GM12878 (cell line): Measurements from ENCODE around the gene TDO2. TPM values are rescaled to one million over a fixed set of nuclear protein-coding genes. Genes with fewer than 3 reads are reported as not detected.
"Not testable (repeated sequence)": the region's sequence is repeated elsewhere in the genome, so short reads cannot be mapped to it uniquely, and the experiment has no call there.

Experiments
- ATAC-seq: fragments of 200-7000 bp; cut with Tn5 transposase; 3 replicates; pipeline ENCODE4 v1.9.1; 2020; ENCODE audit warnings: mild to moderate bottlenecking, moderate library complexity
- BruUV-seq: library from RNA; stranded (reverse); fragments of 400-500 nt; replicated peaks from 2 replicates; lab custom pipeline; 2021; lab: Mats Ljungman, UMichigan
- CTCF ChIA-PET: fragments of 300-600 bp; sonication (Branson Sonifier 250); formaldehyde crosslinking; extraction: SDS; loops from one replicate; lab custom pipeline; 2021; ENCODE audit warnings: inconsistent platforms; lab: Yijun Ruan, JAX
- POLR2A ChIA-PET: fragments of 350-600 bp; formaldehyde crosslinking; extraction: SDS; loops from one replicate; lab custom pipeline; 2021; ENCODE audit warnings: inconsistent platforms; lab: Charles Lee
- RAD21 ChIA-PET: fragments of 300-600 bp; sonication (Branson Sonifier 250); formaldehyde crosslinking; loops from one replicate; lab custom pipeline; 2023; ENCODE audit warnings: antibody characterized with exemption; ENCODE audit not compliant: unreplicated experiment; lab: Charles Lee
- SMC1A ChIA-PET: fragments of 300-600 bp; sonication (Branson Sonifier 250); formaldehyde crosslinking; loops from one replicate; lab custom pipeline; 2023; ENCODE audit not compliant: unreplicated experiment, uncharacterized antibody; lab: Charles Lee
- DNase-seq: peaks from one replicate; pipeline ENCODE4 v3.0.0-alpha.2; 2011; ENCODE audit warnings: low read depth, low spot score
- FAIRE-seq: peaks from 3 replicates; lab custom pipeline; 2011; peaks lifted over from hg19 to GRCh38; lab: Jason Lieb, UNC
- H2AFZ ChIP-seq: 2 replicates; pipeline ENCODE4 v1.6.0; 2011; ENCODE audit warnings: low read depth, low read length, control low read depth; ENCODE audit not compliant: control insufficient read depth
- H3K27ac ChIP-seq: 2 replicates; pipeline ENCODE4 v1.5.1; 2011; ENCODE audit warnings: control low read depth; ENCODE audit not compliant: control insufficient read depth, insufficient read depth
- H3K27me3 ChIP-seq, 2 experiments: replicated peaks in 1 of 2; 2 replicates each; pipeline versions ENCODE4 v1.6.0 to v1.6.1; 2011; ENCODE audit warnings: low read length in 1 of 2; ENCODE audit not compliant: control insufficient read depth in 2 of 2, insufficient read depth in 2 of 2
- H3K36me3 ChIP-seq, 2 experiments: 2 replicates each; pipeline ENCODE4 v1.5.1; 2011; ENCODE audit warnings: low read length in 1 of 2; ENCODE audit not compliant: control insufficient read depth in 2 of 2, insufficient read depth in 2 of 2
- H3K4me1 ChIP-seq: 2 replicates; pipeline ENCODE4 v1.6.1; 2011; ENCODE audit warnings: mild to moderate bottlenecking, low read length, moderate library complexity, mixed read lengths; ENCODE audit not compliant: control insufficient read depth, insufficient read depth
- H3K4me2 ChIP-seq: 2 replicates; pipeline ENCODE4 v1.6.0; 2011; ENCODE audit warnings: control low read depth; ENCODE audit not compliant: control insufficient read depth, insufficient read depth
- H3K4me3 ChIP-seq: fragments of 200-600 bp; sonication (generic); 2 replicates; pipeline ENCODE4 v1.5.1; 2016
- H3K79me2 ChIP-seq: 2 replicates; pipeline ENCODE4 v1.6.0; 2011; ENCODE audit warnings: low read length; ENCODE audit not compliant: control insufficient read depth, insufficient read depth
- H3K9ac ChIP-seq: 2 replicates; pipeline ENCODE4 v1.8.0; 2011; ENCODE audit warnings: low read length, control low read depth, mixed read lengths; ENCODE audit not compliant: control insufficient read depth, insufficient read depth
- H3K9me3 ChIP-seq: replicated peaks from 3 replicates; pipeline ENCODE4 v1.5.1; 2011; ENCODE audit warnings: mild to moderate bottlenecking, low read length; ENCODE audit not compliant: control insufficient read depth, insufficient read depth
- H4K20me1 ChIP-seq: 2 replicates; pipeline ENCODE4 v1.6.0; 2011; ENCODE audit not compliant: control insufficient read depth, insufficient read depth
- IKZF1 ChIP-seq: fragments of 450-650 bp; conservative IDR thresholded peaks from 2 replicates; pipeline ENCODE4 v1.6.1; 2017; ENCODE audit warnings: antibody characterized with exemption, mild to moderate bottlenecking
- LARP7 ChIP-seq: fragments of 450-650 bp; IDR thresholded peaks from 2 replicates; pipeline ENCODE4 v1.6.1; 2017; ENCODE audit warnings: mild to moderate bottlenecking
- MEF2B ChIP-seq: fragments of 450-650 bp; IDR thresholded peaks from 2 replicates; pipeline ENCODE4 v1.6.1; 2018; ENCODE audit warnings: mild to moderate bottlenecking, moderate library complexity; ENCODE audit not compliant: partially characterized antibody, poor library complexity, severe bottlenecking
- NR2C2 ChIP-seq: IDR thresholded peaks from 2 replicates; pipeline ENCODE4 v1.6.1; 2011; ENCODE audit warnings: borderline replicate concordance, low read depth; ENCODE audit not compliant: control insufficient read depth, insufficient read length
- NR2F1 ChIP-seq: fragments of 450-650 bp; conservative IDR thresholded peaks from 2 replicates; pipeline ENCODE4 v1.6.1; 2017; ENCODE audit warnings: mild to moderate bottlenecking
- PAX8 ChIP-seq: fragments of 450-650 bp; IDR thresholded peaks from 2 replicates; pipeline ENCODE4 v1.6.1; 2017; ENCODE audit warnings: mild to moderate bottlenecking, moderate library complexity
- PBX3 ChIP-seq: IDR thresholded peaks from 2 replicates; pipeline ENCODE4 v1.6.1; 2011; ENCODE audit warnings: mild to moderate bottlenecking, low read depth, low read length, moderate library complexity; ENCODE audit not compliant: insufficient replicate concordance
- RFX5 ChIP-seq: IDR thresholded peaks from 2 replicates; pipeline ENCODE4 v1.6.1; 2011; ENCODE audit warnings: low read depth, low read length, improper control_type of control experiment
- STAT1 ChIP-seq: fragments of 450-650 bp; conservative IDR thresholded peaks from 2 replicates; pipeline ENCODE4 v1.6.1; 2014; ENCODE audit warnings: antibody characterized with exemption, mild to moderate bottlenecking
- TAF1 ChIP-seq: IDR thresholded peaks from 2 replicates; pipeline ENCODE4 v1.6.1; 2011; ENCODE audit warnings: mild to moderate bottlenecking, low read depth, low read length, borderline replicate concordance
- YY1 ChIP-seq: IDR thresholded peaks from 2 replicates; pipeline ENCODE4 v1.6.1; 2011; ENCODE audit warnings: low read depth, mild to moderate bottlenecking, low read length
- ZBTB4 ChIP-seq: fragments of 450-650 bp; formaldehyde crosslinking; IDR thresholded peaks from 2 replicates; pipeline ENCODE4 v1.4.0; 2022; ENCODE audit warnings: mild to moderate bottlenecking, moderate library complexity
- ZNF274 ChIP-seq: IDR thresholded peaks from one replicate; pipeline ENCODE4 v1.8.0; 2011; ENCODE audit not compliant: insufficient read length, insufficient read depth
- WGBS: methylation state at CpG from one replicate; pipeline ENCODE4 v1.1.6; 2016; ENCODE audit warnings: low lambda C conversion rate; ENCODE audit not compliant: insufficient replicate concordance, insufficient coverage; ENCODE audit errors: missing lambda C conversion rate; 5-methylcytosine and 5-hydroxymethylcytosine counted together
- in situ Hi-C: fragments of 300-500 bp; cut with MboI; formaldehyde crosslinking; loops from 9 replicates; pipeline ENCODE4 v1.14.3; 2018; ENCODE audit warnings: mixed read lengths
- intact Hi-C: fragments of 100-400 bp; cut with micrococcal nuclease; formaldehyde crosslinking; loops from one replicate; pipeline ENCODE4 v1.14.2; 2022; ENCODE audit not compliant: unreplicated experiment
- polyA plus RNA-seq, 11 experiments: library from polyadenylated mRNA; depleted of rRNA in 4 of 11; unstranded in 6 of 11; stranded (reverse) in 5 of 11; fragments of >200 nt; fragmentation: Nextera tagmentation in 4 of 11; fragmentation: Illumina TruSeq in 1 of 11; extraction: Ambion mirVana in 4 of 11; extraction: Trizol in 1 of 11; gene quantifications; 1 replicate in 1 of 11; 2 replicates in 10 of 11; pipeline versions ENCODE4 v1.2.1 to v1.2.3, GENCODE V29; 2011 to 2016; ENCODE audit warnings: inconsistent platforms in 2 of 11, missing spikeins in 2 of 11, low read depth in 1 of 11
- total RNA-seq, 4 experiments: library from RNA; depleted of rRNA in 3 of 4; stranded (reverse); fragments of >200 nt in 3 of 4; fragmentation: Illumina TruSeq in 1 of 4; extraction: Trizol in 1 of 4; gene quantifications; 2 replicates each; pipeline versions ENCODE4 v1.2.1 to v1.2.3, GENCODE V29; 2013 to 2021

The TDO2 gene
- total and polyA plus RNA-seq, 10 of the 15 experiments (the other 5 are each of a cell fraction or from before 2014, with no cell fraction given) = 0.12 to 1.5 (median 0.23) TPM; not detected in 1

- no peak overlapping the region for H3K27ac ChIP-seq
- no peaks in the 10 kb centered on the region for H4K20me1 ChIP-seq
- no peaks in the 10 kb centered on the region for H3K36me3 ChIP-seq
- H3K4me3 ChIP-seq = no peak overlapping the region
- ChIA-PET SMC1A (interaction anchor here (0.7 to 2.9 kb wide), 7 partner anchors 8 to 81 kb away, joined by 3 to 13 read pairs (median 4); partner anchors contain the start of gene TDO2), POLR2A (interaction anchor here (2.1 kb wide), 1 partner anchor 16 kb away, joined by 7 read pairs; no protein-coding TSS in a partner anchor), RAD21 (no interaction called here), CTCF (no interaction called here)
- no peak for FAIRE-seq
- H3K4me2 ChIP-seq = no peak overlapping the region
- H3K9me3 ChIP-seq = no peaks in the 10 kb centered on the region
- no peak for ATAC-seq
- H3K9ac ChIP-seq = no peak overlapping the region
- DNase-seq = no peak
- no peak overlapping the region for H2AFZ ChIP-seq
- TF ChIP-seq ZBTB4 = no peak
- no peak for TF ChIP-seq STAT1
- no peak for TF ChIP-seq NR2F1
- no peak for TF ChIP-seq RFX5
- no peak for TF ChIP-seq PAX8
- TF ChIP-seq IKZF1 = no peak
- TF ChIP-seq MEF2B = no peak
- TF ChIP-seq ZNF274 = no peak
- no peak for TF ChIP-seq LARP7
- TF ChIP-seq NR2C2 = no peak
- no peak for TF ChIP-seq PBX3
- no peak for TF ChIP-seq TAF1
- no peak for TF ChIP-seq YY1
- in situ Hi-C loops = no loop called here
- H3K27me3 ChIP-seq = no peaks in the 10 kb centered on the region
- H3K79me2 ChIP-seq = no peaks in the 10 kb centered on the region
- intact Hi-C loops = no loop called here
- no peaks in the 10 kb centered on the region for H3K4me1 ChIP-seq
- no TSS peak for BruUV-seq
- whole genome bisulfite sequencing = 33% methylated on average over 3 of the region's 3 CpGs
Measured at GRCh38 chr4:155891058-155891457, 12.4 kb upstream of the TDO2 start.

GRCh38 chr4:155898371-155898770 is 5.1 kb upstream of the TDO2 start:
- in situ Hi-C loops, FAIRE-seq: not testable (repeated sequence)
- SMC1A ChIA-PET = interaction anchor here (1.1 kb wide), 1 partner anchor 9 kb away, joined by 5 read pairs; no protein-coding TSS in a partner anchor

More at GRCh38 chr4:155898371-155898770, 5.1 kb upstream of the TDO2 start:
- ATAC-seq, H3K36me3 ChIP-seq, H3K4me3 ChIP-seq, BruUV-seq, POLR2A ChIA-PET, H3K4me1 ChIP-seq, H3K27me3 ChIP-seq, RAD21 ChIA-PET, H3K79me2 ChIP-seq, intact Hi-C loops, H3K27ac ChIP-seq, DNase-seq, CTCF ChIA-PET, H3K9ac ChIP-seq, H4K20me1 ChIP-seq, H2AFZ ChIP-seq, H3K9me3 ChIP-seq, H3K4me2 ChIP-seq: not testable (repeated sequence)
- WGBS = 5% methylated on average over 2 of the region's 2 CpGs
